ENCODE measurements around the gene BBS7.

The BBS7 gene

GRCh38 chr4:121789960-121790829, 80.1 kb downstream of the BBS7 start:
- DNase-seq, result peak; percentile 74

- peak; percentile 32 for DNase-seq
Measured at GRCh38 chr4:121789455-121789854, 80.8 kb downstream of the BBS7 start.

- no peak for DNase-seq
Measured at GRCh38 chr4:121788896-121789295, 81.4 kb downstream of the BBS7 start.

- DNase-seq, result no peak
Measured at GRCh38 chr4:121786221-121786620, 84.1 kb downstream of the BBS7 start.

GRCh38 chr4:121785479-121785878, 84.8 kb downstream of the BBS7 start:
- DNase-seq, result peak; percentile 39

GRCh38 chr4:121784975-121785374, 85.3 kb downstream of the BBS7 start:
- peak; percentile 95 for DNase-seq

- no peak for DNase-seq
Measured at GRCh38 chr4:121784401-121784800, 85.9 kb downstream of the BBS7 start.

GRCh38 chr4:121783210-121783609, 87.1 kb downstream of the BBS7 start:
- no peak for DNase-seq

GRCh38 chr4:121778991-121779628, 91.2 kb downstream of the BBS7 start:
- no peak for DNase-seq

- DNase-seq, result no peak
Measured at GRCh38 chr4:121777625-121778024, 92.6 kb downstream of the BBS7 start.

- no peak for DNase-seq
Measured at GRCh38 chr4:121776610-121777401, 93.5 kb downstream of the BBS7 start.

Measured in NCI-H226 (cell line).